Measurements from ENCODE around the gene TRABD.

DNA sequence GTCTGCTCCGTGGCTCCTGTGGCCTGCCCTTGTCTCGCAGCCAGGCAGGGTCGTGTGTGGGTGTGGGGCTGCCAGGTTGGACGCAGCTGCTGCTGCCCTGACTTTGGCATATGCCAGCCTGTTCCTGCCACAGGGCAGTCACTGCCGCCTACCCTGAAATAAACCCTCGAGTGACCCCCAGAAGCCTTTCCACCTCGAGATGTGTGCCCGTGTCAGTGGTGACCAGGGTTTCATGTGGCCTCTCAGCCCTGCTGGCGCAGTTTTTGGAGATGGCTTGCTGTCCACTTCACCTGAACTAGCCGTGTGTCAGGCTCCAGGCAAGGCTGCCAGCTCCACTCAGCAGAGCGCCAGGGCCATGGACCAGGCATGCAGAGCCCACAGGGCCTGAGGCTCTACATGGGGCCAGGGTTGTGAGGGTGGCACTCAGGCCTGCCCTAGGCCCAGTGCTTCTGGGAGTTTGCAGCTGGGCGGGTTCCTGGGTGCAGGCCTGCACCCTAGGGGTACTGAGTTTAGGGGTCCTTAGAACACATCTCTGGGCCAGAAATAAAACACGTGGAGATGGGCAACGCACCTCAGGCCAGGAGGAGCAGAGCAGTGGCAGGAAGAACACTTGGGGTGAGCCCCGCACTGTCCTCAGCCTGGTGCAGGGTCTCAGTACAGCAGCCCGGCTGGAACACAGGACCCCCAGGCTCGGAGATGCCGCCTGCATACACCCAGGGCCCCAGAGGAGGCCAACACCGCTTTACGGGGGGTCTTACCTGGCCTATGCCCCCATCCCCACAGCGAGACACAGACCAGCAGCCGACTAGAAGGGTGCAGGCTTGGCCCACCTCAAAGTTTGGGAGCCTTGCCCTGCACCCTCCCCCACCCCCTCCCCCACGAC lies 24.0 kb upstream of the TRABD start:
- TF ChIP-seq, protein P1, sequence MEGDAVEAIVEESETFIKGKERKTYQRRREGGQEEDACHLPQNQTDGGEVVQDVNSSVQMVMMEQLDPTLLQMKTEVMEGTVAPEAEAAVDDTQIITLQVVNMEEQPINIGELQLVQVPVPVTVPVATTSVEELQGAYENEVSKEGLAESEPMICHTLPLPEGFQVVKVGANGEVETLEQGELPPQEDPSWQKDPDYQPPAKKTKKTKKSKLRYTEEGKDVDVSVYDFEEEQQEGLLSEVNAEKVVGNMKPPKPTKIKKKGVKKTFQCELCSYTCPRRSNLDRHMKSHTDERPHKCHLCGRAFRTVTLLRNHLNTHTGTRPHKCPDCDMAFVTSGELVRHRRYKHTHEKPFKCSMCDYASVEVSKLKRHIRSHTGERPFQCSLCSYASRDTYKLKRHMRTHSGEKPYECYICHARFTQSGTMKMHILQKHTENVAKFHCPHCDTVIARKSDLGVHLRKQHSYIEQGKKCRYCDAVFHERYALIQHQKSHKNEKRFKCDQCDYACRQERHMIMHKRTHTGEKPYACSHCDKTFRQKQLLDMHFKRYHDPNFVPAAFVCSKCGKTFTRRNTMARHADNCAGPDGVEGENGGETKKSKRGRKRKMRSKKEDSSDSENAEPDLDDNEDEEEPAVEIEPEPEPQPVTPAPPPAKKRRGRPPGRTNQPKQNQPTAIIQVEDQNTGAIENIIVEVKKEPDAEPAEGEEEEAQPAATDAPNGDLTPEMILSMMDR (IDR thresholded peaks at IDR 0.05): no peak
- TF ChIP-seq EP300 (IDR thresholded peaks at IDR 0.05): no peak
